SU-DHL-6 (cell line): Measurements from ENCODE around the gene SPATS1.

Experiments
- H2AFZ ChIP-seq: fragments of 200-600 bp; sonication (generic); 2 replicates; pipeline ENCODE4 v1.6.1; 2014; ENCODE audit warnings: low read depth, mild to moderate bottlenecking, moderate library complexity, mixed read lengths, antibody characterized with exemption, low read length; ENCODE audit not compliant: severe bottlenecking
- H3F3A ChIP-seq: fragments of 200-600 bp; shearing (Covaris generic); 2 replicates; pipeline ENCODE4 v1.6.0; 2016; ENCODE audit warnings: antibody characterized with exemption, mild to moderate bottlenecking; ENCODE audit not compliant: insufficient read depth
- H3K27ac ChIP-seq: fragments of 200-600 bp; sonication (generic); 2 replicates; pipeline ENCODE4 v1.5.1; 2016; ENCODE audit warnings: low read depth, mild to moderate bottlenecking, low read length, moderate library complexity, mixed read lengths
- H3K27me3 ChIP-seq: fragments of 200-600 bp; sonication (generic), shearing (Covaris generic); 2 replicates; pipeline ENCODE4 v1.6.0; 2014; ENCODE audit warnings: mild to moderate bottlenecking, low read length
- H3K36me3 ChIP-seq: fragments of 200-600 bp; sonication (generic); 2 replicates; pipeline ENCODE4 v1.6.1; 2014; ENCODE audit warnings: mild to moderate bottlenecking, low read length, mixed read lengths
- H3K4me2 ChIP-seq: fragments of 300-600, 200-600 bp; shearing (Covaris generic), sonication (generic); 2 replicates; pipeline ENCODE4 v1.6.0; 2014; ENCODE audit warnings: low read length, low read depth, mild to moderate bottlenecking; ENCODE audit not compliant: poor library complexity, severe bottlenecking
- H3K4me3 ChIP-seq: fragments of 200-600 bp; sonication (generic); 2 replicates; pipeline ENCODE4 v1.5.1; 2014; ENCODE audit warnings: antibody characterized with exemption, low read length, mild to moderate bottlenecking, mixed read lengths; ENCODE audit not compliant: insufficient read depth, poor library complexity, severe bottlenecking
- H3K79me2 ChIP-seq: fragments of 200-600 bp; sonication (generic); 2 replicates; pipeline ENCODE4 v1.6.1; 2014; ENCODE audit warnings: mild to moderate bottlenecking, low read length, moderate library complexity; ENCODE audit not compliant: insufficient read depth
- H3K9ac ChIP-seq: fragments of 200-600 bp; sonication (generic); 2 replicates; pipeline ENCODE4 v1.7.0; 2014; ENCODE audit warnings: mild to moderate bottlenecking, low read length
- H3K9me2 ChIP-seq: fragments of 200-600 bp; sonication (generic); replicated peaks from 2 replicates; pipeline ENCODE4 v1.6.1; 2014; ENCODE audit warnings: low read length; ENCODE audit not compliant: insufficient read depth
- H3K9me3 ChIP-seq: fragments of 200-600 bp; sonication (generic); 2 replicates; pipeline ENCODE4 v1.6.1; 2014; ENCODE audit warnings: low read length, mixed read lengths; ENCODE audit not compliant: insufficient read depth
- H4K20me1 ChIP-seq: fragments of 200-600 bp; sonication (generic); 2 replicates; pipeline ENCODE4 v1.6.1; 2014; ENCODE audit warnings: low read depth, mild to moderate bottlenecking, antibody characterized with exemption, low read length, moderate library complexity, mixed read lengths
- EZH2phosphoT487 ChIP-seq: fragments of 200-600 bp; sonication (generic), shearing (Covaris generic); conservative IDR thresholded peaks from 2 replicates; pipeline ENCODE4 v1.6.1; 2018; ENCODE audit warnings: mild to moderate bottlenecking, antibody characterized with exemption, low read length, moderate library complexity, mixed read lengths
- TF ChIP-seq, protein P1 (sequence below): fragments of 200-600 bp; sonication (generic); IDR thresholded peaks from one replicate; pipeline ENCODE4 v1.5.1; 2017; ENCODE audit warnings: antibody characterized with exemption, mild to moderate bottlenecking, low read length, moderate library complexity; ENCODE audit not compliant: insufficient read depth, poor library complexity, severe bottlenecking

Gene SPATS1

DNA sequence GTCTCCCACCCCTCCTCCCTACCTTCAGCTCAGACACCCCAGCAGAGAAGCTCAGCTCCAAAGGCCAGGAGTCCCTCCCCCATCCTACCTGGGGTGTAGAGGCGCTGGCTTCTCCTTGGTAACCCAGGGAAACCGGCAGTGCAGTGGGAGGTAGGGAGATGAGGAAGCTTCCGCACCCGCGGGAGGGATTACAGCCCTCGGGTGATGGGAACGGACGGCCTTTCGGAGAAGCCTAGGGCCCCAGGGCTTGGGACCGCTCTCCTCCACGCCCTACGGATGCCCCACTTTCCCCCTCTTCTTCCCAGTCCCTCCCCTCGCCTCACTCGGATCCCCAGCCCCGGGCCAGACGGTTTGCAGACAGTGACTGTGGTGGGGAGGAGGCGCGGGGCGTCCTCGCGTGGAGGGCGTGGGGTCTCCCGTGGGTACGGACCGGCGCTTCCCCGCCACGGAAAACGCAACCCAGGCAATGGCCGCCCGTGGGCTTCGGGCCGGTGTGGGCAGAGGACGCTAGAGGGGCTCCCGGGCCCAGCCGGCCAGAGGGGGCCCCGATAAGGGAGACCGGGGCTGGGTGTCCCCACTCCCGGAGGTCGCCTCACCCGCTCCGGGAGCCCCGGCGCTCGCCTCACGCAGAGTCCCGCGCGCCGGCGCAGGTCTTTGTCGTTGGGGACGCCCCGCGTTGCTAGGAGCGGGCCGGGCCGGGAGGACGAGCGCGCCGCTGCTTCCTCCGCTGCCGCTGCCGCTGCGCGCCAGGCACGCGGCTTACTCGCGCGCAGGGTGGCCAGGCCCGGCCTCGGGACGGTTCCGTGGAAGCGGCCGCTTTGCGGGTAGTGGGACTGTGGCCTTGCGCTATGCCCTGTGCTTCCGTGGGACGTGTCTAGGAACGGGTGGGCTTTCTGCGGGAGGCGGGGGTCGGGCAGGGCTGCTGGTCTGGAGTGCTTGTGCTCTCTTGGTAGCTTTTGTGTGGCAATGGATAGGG lies 45.1 kb upstream of the SPATS1 start:
- Histone ChIP-seq H3K79me2 (no peaks in the 10 kb centered on the region), H4K20me1 (no peaks in the 10 kb centered on the region), H2AFZ (no peak overlapping the region), H3K9ac (no peak overlapping the region), H3K9me3 (no peaks in the 10 kb centered on the region), H3K36me3 (no peaks in the 10 kb centered on the region), H3K4me3 (no peak overlapping the region), H3K27ac (no peak overlapping the region), H3K9me2 (no peaks in the 10 kb centered on the region), H3K27me3 (no peaks in the 10 kb centered on the region), H3K4me2 (no peak overlapping the region), H3F3A (no peaks in the 10 kb centered on the region)
- TF ChIP-seq, protein P1, sequence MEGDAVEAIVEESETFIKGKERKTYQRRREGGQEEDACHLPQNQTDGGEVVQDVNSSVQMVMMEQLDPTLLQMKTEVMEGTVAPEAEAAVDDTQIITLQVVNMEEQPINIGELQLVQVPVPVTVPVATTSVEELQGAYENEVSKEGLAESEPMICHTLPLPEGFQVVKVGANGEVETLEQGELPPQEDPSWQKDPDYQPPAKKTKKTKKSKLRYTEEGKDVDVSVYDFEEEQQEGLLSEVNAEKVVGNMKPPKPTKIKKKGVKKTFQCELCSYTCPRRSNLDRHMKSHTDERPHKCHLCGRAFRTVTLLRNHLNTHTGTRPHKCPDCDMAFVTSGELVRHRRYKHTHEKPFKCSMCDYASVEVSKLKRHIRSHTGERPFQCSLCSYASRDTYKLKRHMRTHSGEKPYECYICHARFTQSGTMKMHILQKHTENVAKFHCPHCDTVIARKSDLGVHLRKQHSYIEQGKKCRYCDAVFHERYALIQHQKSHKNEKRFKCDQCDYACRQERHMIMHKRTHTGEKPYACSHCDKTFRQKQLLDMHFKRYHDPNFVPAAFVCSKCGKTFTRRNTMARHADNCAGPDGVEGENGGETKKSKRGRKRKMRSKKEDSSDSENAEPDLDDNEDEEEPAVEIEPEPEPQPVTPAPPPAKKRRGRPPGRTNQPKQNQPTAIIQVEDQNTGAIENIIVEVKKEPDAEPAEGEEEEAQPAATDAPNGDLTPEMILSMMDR = no peak
- no peak for TF ChIP-seq EZH2phosphoT487

DNA sequence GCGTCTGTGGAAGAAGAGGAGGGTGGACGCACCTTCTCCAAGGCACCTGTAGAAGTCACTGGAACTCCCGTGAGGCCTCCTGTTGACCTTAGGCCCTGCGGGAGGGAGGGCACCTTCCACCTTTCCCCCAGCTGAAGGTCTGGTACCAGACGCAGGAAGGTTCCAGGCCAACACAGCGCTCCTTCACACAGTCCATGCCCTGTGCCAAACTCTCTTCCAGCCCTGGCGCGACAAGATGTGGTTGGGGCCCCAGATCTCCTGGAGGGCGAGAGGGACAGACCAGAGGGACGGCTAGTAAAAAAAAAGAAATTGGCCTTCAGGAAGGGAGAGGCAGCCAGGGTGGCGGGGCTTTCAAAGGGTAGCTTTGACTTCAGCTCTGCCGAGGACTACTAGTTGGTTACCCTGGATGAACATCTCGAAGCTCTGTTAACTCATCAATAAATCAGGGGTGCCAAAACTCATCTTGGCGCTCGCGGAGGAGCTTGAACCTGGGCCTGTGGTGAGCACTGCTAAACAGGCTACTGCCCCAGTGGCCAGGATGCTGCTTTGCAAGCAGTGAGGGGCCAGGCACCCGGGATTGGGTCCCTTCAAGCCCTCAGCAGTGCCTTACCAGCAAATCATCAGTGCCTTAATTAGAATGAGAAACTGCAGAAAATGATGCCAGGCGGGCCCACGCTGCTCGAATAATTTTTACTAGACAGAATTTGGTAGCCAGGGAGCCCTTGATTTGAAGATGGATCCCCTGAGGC lies 44.2 kb upstream of the SPATS1 start:
- Histone ChIP-seq H2AFZ (no peak overlapping the region), H3K4me3 (no peak overlapping the region), H3K36me3 (no peaks in the 10 kb centered on the region), H3F3A (no peaks in the 10 kb centered on the region), H4K20me1 (no peaks in the 10 kb centered on the region), H3K9ac (no peak overlapping the region), H3K27me3 (no peaks in the 10 kb centered on the region), H3K27ac (no peak overlapping the region), H3K79me2 (no peaks in the 10 kb centered on the region), H3K4me2 (no peak overlapping the region), H3K9me3 (no peaks in the 10 kb centered on the region), H3K9me2 (no peaks in the 10 kb centered on the region)
- TF ChIP-seq, protein P1 = no peak
- TF ChIP-seq EZH2phosphoT487 = no peak

DNA sequence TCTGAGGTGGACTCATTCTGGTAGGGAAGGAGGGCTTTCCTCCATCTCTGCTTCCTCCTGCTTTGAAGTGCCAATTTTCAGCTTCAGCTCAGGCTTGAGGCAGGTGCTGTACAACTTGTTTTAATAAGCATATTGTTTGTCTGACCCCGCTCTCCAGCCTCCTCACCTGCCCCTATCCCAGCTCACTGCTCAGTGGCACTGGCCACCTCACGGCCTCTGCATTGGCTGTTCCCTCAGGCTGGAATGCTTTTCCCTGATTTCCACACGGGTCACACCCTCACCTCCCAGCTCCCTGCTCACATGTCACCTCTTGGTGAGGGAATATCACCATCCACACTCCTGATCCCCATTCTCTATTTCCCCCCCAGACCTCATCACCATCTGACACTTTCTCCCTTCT lies 43.6 kb upstream of the SPATS1 start:
- Histone ChIP-seq H3K4me3 (no peak overlapping the region), H3K9ac (no peak overlapping the region), H3K36me3 (no peaks in the 10 kb centered on the region), H3K9me2 (no peaks in the 10 kb centered on the region), H3K27ac (no peak overlapping the region), H3K27me3 (no peaks in the 10 kb centered on the region), H3K4me2 (no peak overlapping the region), H3K9me3 (no peaks in the 10 kb centered on the region), H3F3A (no peaks in the 10 kb centered on the region), H3K79me2 (no peaks in the 10 kb centered on the region), H4K20me1 (no peaks in the 10 kb centered on the region), H2AFZ (no peak overlapping the region)
- TF ChIP-seq, protein P1 = no peak
- TF ChIP-seq EZH2phosphoT487 = no peak
